K562 (cell line): ENCODE results near the gene EPS8L1. TPM values are rescaled to one million over a fixed set of nuclear protein-coding genes. Genes with fewer than 3 reads are reported as not detected.

ENCODE experiments used
- ATF4 ChIP-seq: fragments of 450-650 bp; formaldehyde crosslinking; IDR thresholded peaks from 2 replicates; pipeline ENCODE4 v1.4.0; 2022; ENCODE audit warnings: mild to moderate bottlenecking, moderate library complexity
- CBFA2T2 ChIP-seq: fragments of 450-650 bp; conservative IDR thresholded peaks from 2 replicates; pipeline ENCODE4 v1.6.1; 2017; ENCODE audit warnings: mild to moderate bottlenecking
- ESRRA ChIP-seq: fragments of 450-650 bp; IDR thresholded peaks from 2 replicates; pipeline ENCODE4 v1.6.1; 2014; ENCODE audit warnings: low read depth, mild to moderate bottlenecking, moderate library complexity, borderline replicate concordance
- ETV6 ChIP-seq, 3 experiments: fragments of 150-350 bp in 1 of 3; sonication (generic) in 1 of 3; formaldehyde crosslinking in 1 of 3; IDR thresholded peaks; 2 replicates each; pipeline versions ENCODE4 v1.6.1 to v1.8.0; 2014 to 2022; ENCODE audit warnings: borderline replicate concordance in 2 of 3, low read depth in 2 of 3, antibody characterized with exemption in 1 of 3, low read length in 1 of 3, mild to moderate bottlenecking in 1 of 3, missing genetic modification reagents in 1 of 3
- MYC ChIP-seq, 2 experiments: fragments of 250-450 bp in 1 of 2; sonication (Bioruptor Pico) in 1 of 2; IDR thresholded peaks; 2 replicates each; pipeline versions ENCODE4 v1.5.1 to v1.6.1; 2012 to 2021; ENCODE audit warnings: low read depth in 2 of 2, borderline replicate concordance in 1 of 2, improper control_type of control experiment in 1 of 2, low read length in 1 of 2, mild to moderate bottlenecking in 1 of 2, moderate library complexity in 1 of 2
- SNIP1 ChIP-seq: fragments of 450-650 bp; IDR thresholded peaks from 2 replicates; pipeline ENCODE4 v1.7.1; 2017; ENCODE audit warnings: low read depth, mild to moderate bottlenecking
- ZNF143 ChIP-seq: sonication (generic); formaldehyde crosslinking; IDR thresholded peaks from 2 replicates; pipeline ENCODE4 v1.9.0; 2022; ENCODE audit warnings: mild to moderate bottlenecking, missing genetic modification reagents
- ZNF282 ChIP-seq: sonication (generic); formaldehyde crosslinking; IDR thresholded peaks from 2 replicates; pipeline ENCODE4 v1.8.1; 2023; ENCODE audit warnings: missing genetic modification reagents
- ZNF740 ChIP-seq, 3 experiments: fragments of 200-800 bp in 1 of 3; sonication (Bioruptor generic) in 1 of 3; sonication (generic) in 1 of 3; formaldehyde crosslinking in 1 of 3; IDR thresholded peaks; 2 replicates each; pipeline versions ENCODE4 v1.6.1 to v1.8.0; 2016 to 2022; ENCODE audit warnings: mild to moderate bottlenecking in 2 of 3, missing compliant biosample characterization in 2 of 3, missing genetic modification characterization in 2 of 3, missing genetic modification reagents in 1 of 3
- polyA plus RNA-seq, 8 experiments: library from polyadenylated mRNA; depleted of rRNA in 4 of 8; stranded (reverse) in 5 of 8; unstranded in 3 of 8; fragments of >200 nt; fragmentation: Nextera tagmentation in 2 of 8; fragmentation: Illumina TruSeq in 1 of 8; extraction: Ambion mirVana in 2 of 8; extraction: Trizol in 1 of 8; gene quantifications; 2 replicates each; pipeline versions ENCODE4 v1.2.1 to v1.2.3, GENCODE V29; 2011 to 2014; ENCODE audit warnings: inconsistent platforms in 1 of 8, missing spikeins in 1 of 8
- total RNA-seq, 7 experiments: library from RNA; depleted of rRNA in 6 of 7; stranded (reverse); fragments of >200 nt in 6 of 7; fragmentation: Illumina TruSeq in 2 of 7; extraction: Trizol in 2 of 7; gene quantifications; 2 replicates each; pipeline versions ENCODE4 v1.2.1 to v1.2.3, GENCODE V29; 2011 to 2021; ENCODE audit warnings: low replicate concordance in 1 of 7
- TF ChIP-seq, protein P1 (sequence below), 2 experiments: fragments of 450-650 bp; formaldehyde crosslinking in 1 of 2; IDR thresholded peaks; 2 replicates each; pipeline versions ENCODE4 v1.4.0 to v1.6.1; 2014 to 2020; ENCODE audit warnings: mild to moderate bottlenecking in 2 of 2, borderline replicate concordance in 1 of 2, low read depth in 1 of 2
- TF ChIP-seq, protein P2 (sequence below), 2 experiments: fragments of 450-650 bp; conservative IDR thresholded peaks; 2 replicates each; pipeline ENCODE4 v1.6.1; 2017; ENCODE audit warnings: mild to moderate bottlenecking in 2 of 2, moderate library complexity in 2 of 2

Gene EPS8L1
- total and polyA plus RNA-seq, 9 of the 15 experiments (the other 6 are each of a cell fraction or from before 2014, with no cell fraction given): 0.35 to 22.1 (median 11.9) TPM

GRCh38 chr19:55116232-55116858 is 40.7 kb downstream of the EPS8L1 start (continued):
- TF ChIP-seq, protein P1, sequence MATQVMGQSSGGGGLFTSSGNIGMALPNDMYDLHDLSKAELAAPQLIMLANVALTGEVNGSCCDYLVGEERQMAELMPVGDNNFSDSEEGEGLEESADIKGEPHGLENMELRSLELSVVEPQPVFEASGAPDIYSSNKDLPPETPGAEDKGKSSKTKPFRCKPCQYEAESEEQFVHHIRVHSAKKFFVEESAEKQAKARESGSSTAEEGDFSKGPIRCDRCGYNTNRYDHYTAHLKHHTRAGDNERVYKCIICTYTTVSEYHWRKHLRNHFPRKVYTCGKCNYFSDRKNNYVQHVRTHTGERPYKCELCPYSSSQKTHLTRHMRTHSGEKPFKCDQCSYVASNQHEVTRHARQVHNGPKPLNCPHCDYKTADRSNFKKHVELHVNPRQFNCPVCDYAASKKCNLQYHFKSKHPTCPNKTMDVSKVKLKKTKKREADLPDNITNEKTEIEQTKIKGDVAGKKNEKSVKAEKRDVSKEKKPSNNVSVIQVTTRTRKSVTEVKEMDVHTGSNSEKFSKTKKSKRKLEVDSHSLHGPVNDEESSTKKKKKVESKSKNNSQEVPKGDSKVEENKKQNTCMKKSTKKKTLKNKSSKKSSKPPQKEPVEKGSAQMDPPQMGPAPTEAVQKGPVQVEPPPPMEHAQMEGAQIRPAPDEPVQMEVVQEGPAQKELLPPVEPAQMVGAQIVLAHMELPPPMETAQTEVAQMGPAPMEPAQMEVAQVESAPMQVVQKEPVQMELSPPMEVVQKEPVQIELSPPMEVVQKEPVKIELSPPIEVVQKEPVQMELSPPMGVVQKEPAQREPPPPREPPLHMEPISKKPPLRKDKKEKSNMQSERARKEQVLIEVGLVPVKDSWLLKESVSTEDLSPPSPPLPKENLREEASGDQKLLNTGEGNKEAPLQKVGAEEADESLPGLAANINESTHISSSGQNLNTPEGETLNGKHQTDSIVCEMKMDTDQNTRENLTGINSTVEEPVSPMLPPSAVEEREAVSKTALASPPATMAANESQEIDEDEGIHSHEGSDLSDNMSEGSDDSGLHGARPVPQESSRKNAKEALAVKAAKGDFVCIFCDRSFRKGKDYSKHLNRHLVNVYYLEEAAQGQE (IDR thresholded peaks at IDR 0.05; ENCODE audit: borderline replicate concordance): peak; percentile 42
- TF ChIP-seq, protein P1 (CRISPR knock-in tag; IDR thresholded peaks at IDR 0.05; ENCODE audit: low read depth): no peak
- TF ChIP-seq SNIP1: no peak
- TF ChIP-seq MYC (IDR thresholded peaks at IDR 0.05; ENCODE audit: low read depth, low read length): no peak
- no peak for TF ChIP-seq MYC (CRISPR knock-in tag; IDR thresholded peaks at IDR 0.05; ENCODE audit: borderline replicate concordance, low read depth)
- TF ChIP-seq ZNF282 (CRISPR knock-in tag): no peak
- TF ChIP-seq, protein P2, sequence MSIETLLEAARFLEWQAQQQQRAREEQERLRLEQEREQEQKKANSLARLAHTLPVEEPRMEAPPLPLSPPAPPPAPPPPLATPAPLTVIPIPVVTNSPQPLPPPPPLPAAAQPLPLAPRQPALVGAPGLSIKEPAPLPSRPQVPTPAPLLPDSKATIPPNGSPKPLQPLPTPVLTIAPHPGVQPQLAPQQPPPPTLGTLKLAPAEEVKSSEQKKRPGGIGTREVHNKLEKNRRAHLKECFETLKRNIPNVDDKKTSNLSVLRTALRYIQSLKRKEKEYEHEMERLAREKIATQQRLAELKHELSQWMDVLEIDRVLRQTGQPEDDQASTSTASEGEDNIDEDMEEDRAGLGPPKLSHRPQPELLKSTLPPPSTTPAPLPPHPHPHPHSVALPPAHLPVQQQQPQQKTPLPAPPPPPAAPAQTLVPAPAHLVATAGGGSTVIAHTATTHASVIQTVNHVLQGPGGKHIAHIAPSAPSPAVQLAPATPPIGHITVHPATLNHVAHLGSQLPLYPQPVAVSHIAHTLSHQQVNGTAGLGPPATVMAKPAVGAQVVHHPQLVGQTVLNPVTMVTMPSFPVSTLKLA (conservative IDR thresholded peaks at IDR 0.05): peak; percentile 17 to 53; a peak in 1 of 4 replicates
- TF ChIP-seq CBFA2T2: peak; percentile 56
- 0 out of 2 replicates have a peak, but pooled peaks have one; percentile 15 for TF ChIP-seq ESRRA
- no peak for TF ChIP-seq ZNF740 (CRISPR knock-in tag; IDR thresholded peaks at IDR 0.05)
- TF ChIP-seq ZNF740 (tag; IDR thresholded peaks at IDR 0.05): no peak
- TF ChIP-seq ETV6 (IDR thresholded peaks at IDR 0.05; ENCODE audit: borderline replicate concordance in 1 of 2, low read depth in 2 of 2, low read length in 1 of 2): no peak
- no peak for TF ChIP-seq ETV6 (CRISPR knock-in tag; IDR thresholded peaks at IDR 0.05; ENCODE audit: borderline replicate concordance)
- peak; percentile 13; the same call in 1 of the 2 replicates for TF ChIP-seq ZNF143 (CRISPR knock-in tag)
- TF ChIP-seq ATF4 (CRISPR knock-in tag): no peak
